CD4-positive, alpha-beta T cell treated with Interleukin-15 for 4 hours (primary cell): ENCODE results near the gene DMBX1.

Experiments
- DNase-seq: peaks from one replicate; pipeline ENCODE4 v3.0.0-alpha.2; 2020; ENCODE audit warnings: low spot score

Gene DMBX1

GRCh38 chr1:46483589-46483988 lies 6.0 kb upstream of the DMBX1 start:
- DNase-seq: no peak

- DNase-seq: no peak
These were observed 4.7 kb upstream of the DMBX1 start for GRCh38 chr1:46484783-46485490.

- no peak for DNase-seq
These were observed 3.8 kb upstream of the DMBX1 start for GRCh38 chr1:46485564-46486431.

- no peak for DNase-seq
These were observed 3.1 kb upstream of the DMBX1 start for GRCh38 chr1:46486432-46487015.

GRCh38 chr1:46487818-46488218 lies 1.8 kb upstream of the DMBX1 start:
- DNase-seq: no peak

- DNase-seq: no peak
These were observed 1.1 kb upstream of the DMBX1 start for GRCh38 chr1:46488343-46489168.

- no peak for DNase-seq
These were observed 433 bp upstream of the DMBX1 start for GRCh38 chr1:46489169-46489637.

- no peak for DNase-seq
These were observed 695 bp downstream of the DMBX1 start for GRCh38 chr1:46490406-46490655.

GRCh38 chr1:46490656-46491442 lies 1.2 kb downstream of the DMBX1 start:
- DNase-seq: no peak

GRCh38 chr1:46491443-46492268 lies 2.0 kb downstream of the DMBX1 start:
- DNase-seq: no peak

GRCh38 chr1:46492269-46492853 lies 2.7 kb downstream of the DMBX1 start:
- DNase-seq: no peak

- DNase-seq: no peak
These were observed 3.2 kb downstream of the DMBX1 start for GRCh38 chr1:46492871-46493270.

GRCh38 chr1:46493316-46494032 lies 3.8 kb downstream of the DMBX1 start:
- DNase-seq: no peak

GRCh38 chr1:46494910-46495309 lies 5.3 kb downstream of the DMBX1 start:
- no peak for DNase-seq

GRCh38 chr1:46495778-46496177 lies 6.1 kb downstream of the DMBX1 start:
- DNase-seq: no peak

GRCh38 chr1:46496505-46496904 lies 6.9 kb downstream of the DMBX1 start:
- DNase-seq: no peak

- DNase-seq: no peak
These were observed 7.4 kb downstream of the DMBX1 start for GRCh38 chr1:46497020-46497419.

GRCh38 chr1:46497665-46498064 lies 8.0 kb downstream of the DMBX1 start:
- no peak for DNase-seq

GRCh38 chr1:46501528-46501927 lies 11.9 kb downstream of the DMBX1 start:
- no peak for DNase-seq

- DNase-seq: no peak
These were observed 13.8 kb downstream of the DMBX1 start for GRCh38 chr1:46503421-46503820.
